ENCODE results near the gene TMEM164.
A peak's percentile ranks its signal among the peaks of the same experiment; 100 is the strongest.
"Not testable (repeated sequence)": the region's sequence is repeated elsewhere in the genome, so short reads cannot be mapped to it uniquely, and the experiment has no call there.

TMEM164 gene

GRCh38 chrX:110136136-110136535 is 133.2 kb downstream of the TMEM164 start:
- no peak for DNase-seq

- DNase-seq = no peak
Measured at GRCh38 chrX:110138557-110138956, 135.6 kb downstream of the TMEM164 start.

DNA sequence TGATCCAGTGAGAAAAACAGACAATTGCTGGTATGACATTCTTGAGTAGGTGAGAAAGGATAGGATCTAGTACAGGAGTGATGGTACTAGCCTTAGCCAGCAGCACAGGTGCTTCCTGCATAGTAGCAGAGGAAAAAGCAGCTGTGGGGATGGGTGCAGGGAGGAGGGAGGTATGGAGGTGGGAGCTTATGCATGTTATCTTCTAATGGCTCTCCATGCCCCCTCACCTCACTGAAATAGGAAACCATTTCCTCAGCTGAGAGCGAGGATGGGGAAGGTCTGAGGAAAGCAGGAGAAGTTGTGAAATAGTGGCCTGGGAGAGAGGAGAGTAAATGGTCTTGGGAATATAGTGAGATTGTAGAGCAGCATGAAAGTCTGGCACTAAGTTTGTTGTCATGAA is 136.3 kb downstream of the TMEM164 start:
- no peak for DNase-seq

- no peak for DNase-seq
Measured at GRCh38 chrX:110142096-110142495, 139.2 kb downstream of the TMEM164 start.

DNA sequence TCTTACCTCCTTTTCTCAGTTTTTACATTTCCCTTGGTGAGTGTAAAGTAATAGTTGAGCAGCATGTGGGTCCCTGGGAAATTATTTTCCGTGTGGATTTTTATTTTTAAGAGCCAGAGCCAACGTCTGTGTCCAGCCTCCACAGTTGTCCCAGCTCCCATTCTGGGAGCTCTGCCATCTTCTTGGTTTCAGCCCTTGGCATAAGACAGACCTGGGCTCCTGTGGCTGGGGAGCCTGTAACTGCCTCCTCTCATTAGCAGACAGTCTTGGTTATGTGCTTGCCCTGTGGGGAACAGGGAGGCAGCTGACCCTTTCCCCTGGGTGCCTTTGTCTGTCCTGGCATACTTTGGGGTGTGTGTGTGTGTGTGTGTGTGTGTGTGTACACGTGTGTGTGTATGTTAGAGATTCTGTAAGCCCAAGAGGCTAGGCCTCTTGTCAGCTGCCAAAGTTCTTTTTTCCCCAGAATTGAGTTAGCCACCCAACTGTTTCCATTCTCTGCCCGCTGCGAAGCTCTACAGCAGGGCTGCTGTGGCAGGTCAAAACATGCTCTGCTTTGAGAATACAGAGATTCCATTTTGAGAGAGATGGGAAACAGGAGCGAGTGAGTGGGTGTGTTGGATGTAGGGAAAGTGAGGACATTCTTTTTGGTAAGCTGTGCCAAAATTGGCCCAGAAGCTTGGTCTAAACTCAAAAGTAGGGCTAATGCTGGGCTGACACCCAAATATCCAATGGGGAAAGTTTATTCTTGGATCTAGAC is 140.7 kb downstream of the TMEM164 start:
- no peak for DNase-seq

GRCh38 chrX:110145311-110145710 is 142.4 kb downstream of the TMEM164 start:
- DNase-seq = no peak

DNA sequence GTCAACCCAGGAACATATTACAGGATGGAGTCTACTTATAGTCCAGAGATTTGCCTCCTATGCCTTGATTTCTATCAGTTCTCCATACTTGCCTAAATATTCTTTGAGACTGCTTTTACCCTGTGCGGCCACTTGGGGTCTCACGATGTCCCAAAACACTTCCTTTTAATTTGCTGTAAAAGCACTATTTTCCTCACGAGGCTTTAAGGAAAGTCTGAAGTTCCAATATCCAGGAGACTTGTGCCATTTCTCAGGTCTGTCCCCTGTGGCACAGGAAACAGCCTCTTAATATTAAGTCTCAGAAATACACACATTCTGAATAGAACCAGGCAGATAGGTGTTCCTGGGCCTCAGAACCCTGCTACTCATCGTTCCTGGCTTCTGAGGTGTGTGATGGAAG is 142.9 kb downstream of the TMEM164 start:
- DNase-seq = no peak

DNA sequence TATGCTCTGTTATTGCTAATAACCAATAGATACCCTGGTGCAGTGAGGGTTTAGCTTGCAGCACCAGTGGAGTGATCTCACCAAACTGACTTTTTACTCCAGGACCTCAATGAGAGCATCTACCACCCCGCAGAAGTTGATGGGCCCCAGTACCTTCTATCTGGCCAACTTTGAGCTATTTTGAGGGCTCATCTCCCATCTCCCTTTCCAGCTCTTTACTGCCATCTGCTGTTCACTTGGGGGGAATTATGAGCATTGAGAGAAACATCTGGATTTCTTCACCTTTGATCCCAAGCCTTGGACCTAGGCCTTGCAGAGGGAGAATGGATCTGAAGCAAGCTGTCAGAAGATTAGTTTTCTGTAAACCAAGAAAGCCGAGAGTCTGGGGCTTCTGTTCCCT is 143.6 kb downstream of the TMEM164 start:
- DNase-seq = peak in 1 of 2 donors; percentile 38

DNA sequence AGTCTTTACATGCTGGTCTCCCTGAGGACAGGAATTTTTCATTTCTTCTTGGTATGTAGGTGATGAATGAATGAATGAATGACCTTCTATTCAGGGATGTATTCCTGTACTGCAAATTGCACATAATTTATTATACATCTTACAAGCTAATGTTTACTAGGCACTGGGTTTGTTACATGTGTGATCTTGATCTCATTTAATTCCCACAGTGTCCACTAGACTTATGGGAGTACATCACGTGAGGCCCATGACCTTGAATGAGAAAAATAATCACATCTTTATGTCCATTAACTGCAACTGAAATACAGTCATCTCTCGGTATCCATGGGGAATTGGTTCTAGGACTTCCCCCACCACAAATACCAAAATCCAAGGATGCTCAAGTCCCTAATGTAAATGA is 150.3 kb downstream of the TMEM164 start:
- no peak for DNase-seq

- DNase-seq = no peak
Measured at GRCh38 chrX:110153896-110154295, 151.0 kb downstream of the TMEM164 start.

DNA sequence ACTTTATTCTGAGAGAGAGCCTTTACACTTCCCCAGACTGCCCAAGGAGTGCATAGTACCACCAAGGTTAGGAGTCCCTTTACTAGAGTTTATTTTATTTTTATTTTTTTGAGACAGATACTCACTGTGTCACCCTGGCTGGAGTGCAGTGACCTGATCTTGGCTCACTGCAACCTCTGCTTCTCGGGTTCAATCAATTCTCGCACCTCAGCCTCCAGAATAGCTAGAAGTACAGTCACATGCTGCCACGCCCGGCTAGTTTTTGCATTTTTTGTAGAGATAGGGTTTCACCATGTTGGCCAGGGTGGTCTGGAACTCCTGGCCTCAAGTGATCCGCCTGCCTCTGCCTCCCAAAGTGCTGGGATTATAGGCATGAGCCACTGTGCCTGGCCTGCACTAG is 151.4 kb downstream of the TMEM164 start:
- DNase-seq = not testable (repeated sequence)

- DNase-seq = no peak
Measured at GRCh38 chrX:110155759-110156158, 152.8 kb downstream of the TMEM164 start.

- DNase-seq = no peak
Measured at GRCh38 chrX:110156167-110156754, 153.3 kb downstream of the TMEM164 start.

- DNase-seq = no peak
Measured at GRCh38 chrX:110157444-110157843, 154.5 kb downstream of the TMEM164 start.

GRCh38 chrX:110159235-110159634 is 156.3 kb downstream of the TMEM164 start:
- no peak for DNase-seq

GRCh38 chrX:110159865-110160264 is 157.0 kb downstream of the TMEM164 start:
- no peak for DNase-seq

DNA sequence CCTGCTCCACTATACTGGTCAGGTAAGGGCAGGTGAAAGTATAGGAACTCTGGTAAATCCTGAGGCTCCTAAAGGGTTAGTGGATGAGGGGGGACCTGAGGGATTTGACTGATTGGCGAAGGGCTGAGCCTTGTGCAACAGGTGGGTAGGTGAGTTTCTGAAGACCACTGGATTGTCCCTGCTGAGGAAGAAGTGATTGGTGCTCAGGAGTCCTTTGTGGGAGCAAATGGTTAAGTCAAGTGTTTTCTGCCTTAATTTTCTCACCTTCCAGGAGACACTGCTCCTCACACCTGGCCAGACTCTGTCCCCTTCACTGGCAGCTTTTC is 158.4 kb downstream of the TMEM164 start:
- DNase-seq = no peak

DNA sequence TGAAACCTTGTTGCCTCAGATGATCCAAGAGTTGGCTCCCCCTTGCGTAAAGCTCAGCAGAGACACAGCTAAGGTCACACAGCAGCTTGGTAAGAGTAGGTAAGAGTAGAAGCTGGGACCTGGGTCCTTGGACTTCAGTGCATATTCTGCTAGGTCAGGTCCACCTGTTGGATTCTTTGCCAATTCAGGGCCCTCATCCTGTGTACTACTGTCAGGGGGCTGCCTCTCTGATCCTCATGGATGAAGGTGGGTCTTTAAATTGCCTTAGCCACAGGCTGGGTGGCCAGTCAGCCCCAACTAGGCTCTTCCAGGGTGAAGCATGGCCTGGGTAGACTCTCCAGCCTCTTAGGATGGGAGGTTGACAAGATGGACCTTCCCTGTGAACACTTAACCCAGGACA is 159.2 kb downstream of the TMEM164 start:
- DNase-seq = no peak

- DNase-seq = no peak
Measured at GRCh38 chrX:110162867-110163266, 160.0 kb downstream of the TMEM164 start.

GRCh38 chrX:110163488-110163887 is 160.6 kb downstream of the TMEM164 start:
- DNase-seq = no peak

DNA sequence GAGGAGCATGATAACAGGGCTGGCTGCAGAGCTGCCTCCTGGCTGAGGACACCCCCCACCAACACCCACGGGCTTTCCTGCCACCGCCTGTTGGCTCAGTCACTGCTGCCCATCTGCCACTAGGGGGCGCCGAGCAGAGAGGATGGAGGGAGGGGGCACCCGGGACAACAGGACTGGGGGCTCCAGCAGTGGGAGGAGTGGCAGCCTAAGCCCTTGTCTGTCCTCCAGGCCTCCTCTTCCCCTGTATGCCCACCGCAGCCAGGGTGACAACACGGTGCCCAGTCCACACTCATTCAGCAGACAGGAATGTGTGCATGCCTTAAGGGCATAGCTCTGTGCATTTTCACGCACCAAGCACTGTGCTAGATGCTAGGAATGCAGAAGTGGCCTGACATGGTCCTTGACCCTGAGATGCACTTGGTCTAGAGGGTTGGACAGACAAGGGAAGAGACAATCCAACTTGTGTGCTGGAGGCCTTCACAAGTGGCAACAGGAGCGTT is 165.1 kb downstream of the TMEM164 start:
- no peak for DNase-seq

- DNase-seq = no peak
Measured at GRCh38 chrX:110168585-110168984, 165.7 kb downstream of the TMEM164 start.

DNA sequence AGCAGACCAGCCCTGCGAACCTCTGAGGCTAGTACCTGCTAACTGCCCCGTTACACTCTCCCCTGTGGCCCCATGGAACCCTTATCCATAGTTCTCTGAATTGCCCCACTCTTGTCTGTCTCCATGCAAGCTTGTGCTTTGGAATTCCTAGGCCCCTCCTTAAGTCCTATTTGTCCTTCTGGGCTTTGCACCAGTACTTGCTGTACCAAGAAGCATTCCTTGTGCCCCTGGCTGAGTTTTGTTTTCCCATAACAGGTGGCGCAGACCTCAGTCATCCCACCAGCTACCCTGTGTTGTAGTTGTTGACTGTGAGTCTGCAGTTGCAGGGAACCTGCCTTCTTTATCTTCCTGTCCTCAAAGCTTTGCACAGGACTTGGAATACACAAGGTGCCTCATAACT is 167.1 kb downstream of the TMEM164 start:
- DNase-seq = no peak

DNA sequence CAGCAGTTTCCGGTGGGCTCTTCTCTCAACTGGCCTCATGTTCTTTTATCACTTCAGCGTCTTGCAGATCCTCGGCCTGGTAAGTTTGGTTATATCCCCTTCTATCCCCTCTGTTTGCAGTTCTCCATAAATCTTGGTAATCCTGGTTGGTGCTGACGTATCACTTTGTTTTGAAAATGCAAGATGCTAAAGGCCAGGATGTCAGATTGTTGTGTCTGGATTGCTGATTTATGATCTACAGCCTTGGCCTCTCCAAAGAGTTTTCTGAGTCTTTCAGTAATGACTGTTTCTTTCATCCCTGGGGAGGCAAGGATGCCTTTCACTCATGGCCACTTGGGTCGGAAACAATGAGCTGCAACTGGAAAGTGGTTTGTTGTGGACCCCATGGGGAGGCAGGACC is 168.5 kb downstream of the TMEM164 start:
- DNase-seq = no peak

DNA sequence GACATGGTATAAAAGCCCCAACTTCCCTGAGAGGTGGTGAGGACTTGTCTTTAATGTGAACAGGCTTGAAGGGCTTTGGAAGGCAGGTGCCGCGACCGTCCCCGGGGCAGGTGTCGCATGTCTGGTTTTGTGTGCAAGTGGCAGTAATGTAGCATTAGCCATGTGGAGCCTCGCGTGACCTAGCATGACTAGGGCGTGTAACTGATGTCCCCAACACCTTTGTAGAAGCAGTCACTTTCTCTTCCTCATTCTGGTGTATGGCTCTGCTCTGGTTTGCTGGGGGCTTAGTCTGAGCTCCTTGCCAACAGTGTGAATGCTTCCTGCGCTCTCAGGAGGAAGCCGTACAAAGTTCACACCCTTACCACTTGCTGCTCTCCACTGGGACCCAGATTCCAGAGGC is 169.3 kb downstream of the TMEM164 start:
- DNase-seq = no peak
